Thymus (tissue), 11 donors: Measurements from ENCODE around the gene FOS. TPM values are rescaled to one million over a fixed set of nuclear protein-coding genes. Genes with fewer than 3 reads are reported as not detected.

Experiments
- DNase-seq, 9 donors: peaks; one replicate each; pipeline ENCODE4 v3.0.0-alpha.2; 2013; ENCODE audit warnings: low spot score in 9 of 9, low read depth in 6 of 9, missing footprints in 1 of 9
- H3K27ac ChIP-seq, 2 donors: one replicate each; pipeline ENCODE4 v1.5.1; 2013; ENCODE audit warnings: control low read depth in 1 of 2, low read depth in 1 of 2, low read length in 1 of 2, mild to moderate bottlenecking in 1 of 2, moderate library complexity in 1 of 2
- H3K27me3 ChIP-seq, 2 donors: one replicate each; pipeline ENCODE4 v1.5.1; 2013; ENCODE audit warnings: low read length in 1 of 2; ENCODE audit not compliant: control insufficient read depth in 2 of 2, insufficient read depth in 1 of 2
- H3K36me3 ChIP-seq, 2 donors: one replicate each; pipeline ENCODE4 v1.5.1; 2013; ENCODE audit warnings: low read length in 1 of 2, mild to moderate bottlenecking in 1 of 2, moderate library complexity in 1 of 2; ENCODE audit not compliant: control insufficient read depth in 2 of 2, insufficient read depth in 2 of 2
- H3K4me1 ChIP-seq, 2 donors: one replicate each; pipeline ENCODE4 v1.5.1; 2013; ENCODE audit warnings: low read length in 2 of 2; ENCODE audit not compliant: control insufficient read depth in 2 of 2, insufficient read depth in 2 of 2
- H3K4me3 ChIP-seq, 2 donors: one replicate each; pipeline ENCODE4 v1.5.1; 2013; ENCODE audit warnings: low read length in 2 of 2, control low read depth in 1 of 2, mild to moderate bottlenecking in 1 of 2
- H3K9me3 ChIP-seq, 2 donors: one replicate each; pipeline ENCODE4 v1.5.1; 2013; ENCODE audit warnings: low read length in 1 of 2, mild to moderate bottlenecking in 1 of 2; ENCODE audit not compliant: control insufficient read depth in 2 of 2, insufficient read depth in 1 of 2
- WGBS: extraction: QIAGEN DNeasy Blood & Tissue Kit; methylation state at CpG from one replicate; pipeline ENCODE4 v1.1.7; 2013; 5-methylcytosine and 5-hydroxymethylcytosine counted together
- polyA plus RNA-seq: library from polyadenylated mRNA; stranded (reverse); fragments of 200-250 nt; gene quantifications from one replicate; pipeline ENCODE4 v1.2.3, GENCODE V29; 2013
- total RNA-seq: library from RNA; stranded (reverse); fragments of 120-200 nt; gene quantifications from one replicate; pipeline ENCODE4 v1.2.4, GENCODE V29; 2013
- donor health status: healthy.

FOS gene
- total and polyA plus RNA-seq, 2 donors = 143 to 253 TPM

- WGBS = 91% methylated on average over 9 of the region's 9 CpGs
- DNase-seq = no peak
- Histone ChIP-seq H3K27ac (no peak overlapping the region), H3K9me3 (no peaks in the 10 kb centered on the region), H3K36me3 (no peaks in the 10 kb centered on the region), H3K4me3 (no peak overlapping the region), H3K4me1 (peaks cover 14 to 31% of the 10 kb centered on the region in 2 donors), H3K27me3 (peaks cover 14 to 67% of the 10 kb centered on the region in 2 donors)
Measured at GRCh38 chr14:75292101-75292563, 13.5 kb downstream of the FOS start.

- H3K27me3 ChIP-seq = peaks cover 14 to 61% of the 10 kb centered on the region in 2 donors
- 97% methylated on average over 7 of the region's 7 CpGs for WGBS
- no peaks in the 10 kb centered on the region for H3K36me3 ChIP-seq
- no peaks in the 10 kb centered on the region for H3K9me3 ChIP-seq
- no peak overlapping the region for H3K4me3 ChIP-seq
- DNase-seq = no peak
- H3K27ac ChIP-seq = no peak overlapping the region
- H3K4me1 ChIP-seq = peaks cover 14 to 31% of the 10 kb centered on the region in 2 donors
Measured at GRCh38 chr14:75292886-75293285, 14.3 kb downstream of the FOS start.

DNA sequence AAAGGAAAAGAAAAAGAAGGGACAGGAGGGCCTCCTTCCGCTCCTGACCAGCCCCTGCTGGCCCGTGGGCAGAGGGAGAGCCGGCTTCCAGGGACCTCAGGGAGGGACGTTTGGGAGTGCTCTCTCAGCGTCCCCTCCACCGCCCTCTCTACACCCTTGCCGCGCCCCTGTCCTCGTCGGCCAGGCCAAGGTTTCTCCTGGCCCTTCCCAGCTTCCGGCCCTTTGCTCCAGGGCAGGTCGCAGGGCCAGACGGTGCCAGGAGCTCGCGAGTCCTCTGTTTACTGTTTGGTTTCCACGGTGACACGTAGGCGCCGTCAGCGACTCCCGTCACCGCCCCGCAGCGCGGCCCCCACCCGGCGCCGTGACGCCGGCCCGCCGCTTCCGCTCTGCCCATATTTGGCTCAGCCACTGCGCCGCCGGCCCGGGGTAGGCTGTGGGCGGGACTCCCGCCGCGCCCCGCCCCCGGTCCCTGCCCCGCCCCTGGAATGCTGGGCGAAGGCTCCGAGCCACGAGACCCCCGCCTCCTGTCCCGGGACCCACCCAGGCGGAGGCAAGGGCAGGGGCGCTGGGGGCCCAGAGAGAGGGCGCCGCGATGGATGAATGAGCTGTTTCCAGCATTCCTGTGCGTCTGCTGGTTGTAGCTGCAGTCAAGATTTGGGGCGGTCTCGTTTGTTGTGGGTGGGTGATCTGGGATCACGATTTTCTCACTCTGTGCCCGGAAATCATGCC lies 15.5 kb downstream of the FOS start:
- Histone ChIP-seq H3K36me3 (no peaks in the 10 kb centered on the region), H3K4me3 (peak overlapping the region; percentile 55 to 58), H3K4me1 (peaks cover 14 to 32% of the 10 kb centered on the region in 2 donors), H3K27me3 (peaks cover 14 to 52% of the 10 kb centered on the region in 2 donors), H3K27ac (peak overlapping the region; percentile 70 to 77), H3K9me3 (no peaks in the 10 kb centered on the region)
- DNase-seq = peak; percentile 83 to 95 (median 90)
- WGBS = under 1% methylated on average over 59 of the region's 59 CpGs

DNA sequence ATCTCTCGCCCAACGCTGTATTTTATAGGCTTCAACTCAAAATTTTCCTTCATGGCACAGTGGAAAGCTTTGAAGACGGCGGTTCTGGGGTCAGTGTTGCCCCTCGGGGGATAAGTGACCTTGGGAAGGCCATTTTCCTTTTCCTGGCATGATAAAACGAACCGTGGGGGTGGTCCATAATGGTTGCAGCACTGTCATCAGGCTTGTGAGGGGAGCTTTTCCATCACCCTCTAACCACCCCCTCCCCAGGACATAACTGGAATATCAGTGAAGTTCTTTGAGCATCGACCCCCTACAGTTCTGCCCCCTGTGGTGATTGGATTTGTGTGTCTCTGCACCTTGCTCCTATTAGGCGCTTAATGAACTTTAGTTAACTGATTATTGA lies 16.0 kb downstream of the FOS start:
- peak overlapping the region; percentile 70 to 77 for H3K27ac ChIP-seq
- H3K9me3 ChIP-seq = no peaks in the 10 kb centered on the region
- H3K36me3 ChIP-seq = no peaks in the 10 kb centered on the region
- DNase-seq = no peak
- peaks cover 12 to 50% of the 10 kb centered on the region in 2 donors for H3K27me3 ChIP-seq
- 2% methylated on average over 9 of the region's 9 CpGs for WGBS
- H3K4me3 ChIP-seq = peak overlapping the region; percentile 55 to 58
- peaks cover 14 to 34% of the 10 kb centered on the region in 2 donors for H3K4me1 ChIP-seq

- Histone ChIP-seq H3K9me3 (no peaks in the 10 kb centered on the region), H3K27ac (peak overlapping the region in 1 of 2 donors; percentile 74), H3K36me3 (no peaks in the 10 kb centered on the region), H3K4me1 (peaks cover 14 to 34% of the 10 kb centered on the region in 2 donors), H3K27me3 (peaks cover 11 to 48% of the 10 kb centered on the region in 2 donors), H3K4me3 (peak overlapping the region; percentile 55 to 58)
- DNase-seq = no peak
- WGBS = 2% methylated on average over 18 of the region's 18 CpGs
Measured at GRCh38 chr14:75295061-75295461, 16.4 kb downstream of the FOS start.

DNA sequence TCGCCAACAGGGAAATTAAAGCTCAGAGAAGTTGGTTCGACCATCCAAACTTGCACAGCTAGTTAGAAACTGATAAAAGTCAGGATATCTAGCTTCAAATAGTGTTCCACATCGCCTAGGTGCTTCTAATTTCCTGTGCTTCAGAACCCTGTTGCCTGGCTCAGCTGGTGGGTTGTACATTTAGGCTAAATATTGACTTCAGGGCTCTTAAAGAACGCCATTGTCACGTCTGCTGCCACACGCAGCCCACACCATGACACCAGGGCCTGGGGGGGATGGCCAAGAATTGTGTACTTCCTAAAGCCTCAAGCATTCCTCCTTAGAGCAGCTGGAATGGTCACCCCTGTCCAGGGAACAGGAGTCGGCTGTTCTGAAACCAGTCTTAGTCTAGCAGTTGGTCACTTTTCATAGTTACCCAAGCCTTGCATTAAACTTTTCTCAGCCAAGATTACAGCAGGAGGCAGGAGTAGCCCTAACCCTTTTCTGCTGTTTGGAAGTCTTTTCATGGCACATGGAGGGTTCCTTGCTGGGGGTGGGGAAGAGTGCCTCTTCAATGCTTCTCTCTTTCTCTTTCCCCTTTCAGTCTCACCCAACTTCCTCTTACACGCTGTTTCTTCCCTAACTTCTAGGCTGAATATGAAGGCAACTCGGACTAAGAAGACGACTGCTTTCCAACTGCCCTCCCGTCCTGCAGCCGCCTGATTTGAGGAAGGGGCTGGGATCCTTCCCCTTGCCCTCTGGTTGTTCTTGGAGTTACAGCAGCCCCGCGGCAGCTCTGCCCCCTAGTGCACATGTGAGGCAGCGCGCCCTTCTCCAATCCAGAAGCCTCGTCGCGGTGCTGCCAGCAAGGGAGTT lies 17.1 kb downstream of the FOS start:
- Histone ChIP-seq H3K27me3 (peaks cover 11 to 45% of the 10 kb centered on the region in 2 donors), H3K9me3 (no peaks in the 10 kb centered on the region), H3K27ac (peak overlapping the region; percentile 28 to 62), H3K36me3 (no peaks in the 10 kb centered on the region), H3K4me3 (peak overlapping the region; percentile 9 to 58), H3K4me1 (peaks cover 14 to 34% of the 10 kb centered on the region in 2 donors)
- DNase-seq = peak in 5 of 9 donors; percentile 62 to 82 (median 68)
- WGBS = 14% methylated on average over 19 of the region's 19 CpGs

GRCh38 chr14:75297411-75298040 lies 18.9 kb downstream of the FOS start:
- Histone ChIP-seq H3K36me3 (no peaks in the 10 kb centered on the region), H3K4me3 (no peak overlapping the region), H3K4me1 (peaks cover 14 to 45% of the 10 kb centered on the region in 2 donors), H3K27me3 (peaks cover 6 to 32% of the 10 kb centered on the region in 2 donors), H3K9me3 (no peaks in the 10 kb centered on the region), H3K27ac (peak overlapping the region in 1 of 2 donors; percentile 9)
- DNase-seq = no peak
- 96% methylated on average over 10 of the region's 10 CpGs for WGBS

DNA sequence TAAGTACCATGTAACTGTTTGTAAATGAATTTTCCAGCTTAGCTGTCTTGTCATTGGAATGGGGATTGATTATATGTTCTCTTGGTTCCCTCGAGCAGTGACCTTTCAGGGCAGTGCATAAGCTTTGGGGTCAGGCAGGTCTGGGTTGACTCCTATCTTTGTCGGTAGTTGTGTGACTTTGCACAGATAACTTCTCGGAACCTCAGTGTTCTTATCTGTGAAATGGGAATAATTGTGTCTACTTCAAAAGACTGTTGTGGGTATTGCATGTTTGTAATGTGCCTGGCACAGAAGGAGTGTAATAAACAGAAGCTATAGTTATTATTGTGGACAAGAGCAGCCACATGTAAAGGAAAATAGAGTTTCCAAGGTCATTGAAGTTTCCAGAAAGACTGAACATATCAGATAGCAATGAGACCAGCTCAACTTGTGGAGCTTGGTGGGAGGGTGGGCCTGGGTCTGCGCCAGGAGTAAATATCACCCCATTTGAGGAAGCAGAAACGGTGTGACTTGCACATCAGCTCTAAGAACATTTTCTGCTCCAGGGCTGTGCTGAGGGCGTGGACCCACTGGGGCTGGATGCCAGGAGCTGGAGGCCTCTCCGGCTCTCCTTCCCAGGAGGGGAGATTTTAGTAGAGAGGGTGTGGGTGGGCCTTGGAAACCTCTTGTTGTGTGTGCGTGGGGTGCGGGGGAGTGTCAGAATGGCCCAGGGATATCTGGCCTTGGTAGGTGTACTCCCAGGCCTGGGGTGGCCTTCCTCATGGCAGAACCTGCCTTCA lies 19.7 kb downstream of the FOS start:
- H3K36me3 ChIP-seq = no peaks in the 10 kb centered on the region
- 89% methylated on average over 9 of the region's 9 CpGs for WGBS
- no peak for DNase-seq
- peaks cover 14 to 44% of the 10 kb centered on the region in 2 donors for H3K4me1 ChIP-seq
- H3K9me3 ChIP-seq = no peaks in the 10 kb centered on the region
- peak overlapping the region in 1 of 2 donors; percentile 85 for H3K27ac ChIP-seq
- H3K4me3 ChIP-seq = no peak overlapping the region
- H3K27me3 ChIP-seq = peaks cover 6 to 26% of the 10 kb centered on the region in 2 donors
